VCaP (cell line): ENCODE data around the gene NRM.

Experiments used
- H3K27ac ChIP-seq: fragments of 450-650 bp; 2 replicates; pipeline ENCODE4 v1.5.1; 2017
- CTCF ChIP-seq: fragments of 450-650 bp; conservative IDR thresholded peaks from 2 replicates; pipeline ENCODE4 v1.5.1; 2017; ENCODE audit warnings: mild to moderate bottlenecking, moderate library complexity

The NRM gene

GRCh38 chr6:30690403-30691207, at the start of gene NRM:
TSS of gene NRM (minus strand) at chr6:30690984. CDS start at chr6:30690974, 10 bp downstream.
- peak within 1 kb of the TSS; percentile 74 for H3K27ac ChIP-seq
- no peak for TF ChIP-seq CTCF

GRCh38 chr6:30740540-30740870, 49.7 kb upstream of the NRM start:
- TF ChIP-seq CTCF: no peak
- H3K27ac ChIP-seq: no peak overlapping the region; the same call in 1 of the 2 replicates

- peak overlapping the region; percentile 44 for H3K27ac ChIP-seq
- no peak for TF ChIP-seq CTCF
Observed at GRCh38 chr6:30738532-30738931, 47.7 kb upstream of the NRM start.

- H3K27ac ChIP-seq: no peak overlapping the region
- TF ChIP-seq CTCF: no peak
Observed at GRCh38 chr6:30735668-30736314, 45.0 kb upstream of the NRM start.

GRCh38 chr6:30732237-30732943, 41.6 kb upstream of the NRM start:
- TF ChIP-seq CTCF: no peak
- no peak overlapping the region for H3K27ac ChIP-seq

- peak overlapping the region; percentile 54 for H3K27ac ChIP-seq
- TF ChIP-seq CTCF: peak; percentile 91
Observed at GRCh38 chr6:30730601-30731435, 40.0 kb upstream of the NRM start.
